Activated T-helper 2 cell treated with anti-CD3 and anti-CD28 coated beads, Interferon-gamma antibody, Interleukin-2, Interleukin-4, amounts not matched to agents 10 μg/mL and 5 μg/mL and 100 μg/mL, durations not matched to agents 14 hours and 24 hours and 36 hours (primary cell): ENCODE results near the gene ZNF213. TPM values are rescaled to one million over a fixed set of nuclear protein-coding genes. Genes with fewer than 3 reads are reported as not detected.

Source experiments
- DNase-seq: peaks from one replicate; pipeline ENCODE4 v3.0.0; 2021; ENCODE audit warnings: low spot score
- H3K27ac Mint-ChIP-seq: one replicate; pipeline ENCODE4 v1.8.0; 2021; ENCODE audit warnings: mixed read lengths
- H3K27me3 Mint-ChIP-seq: one replicate; pipeline ENCODE4 v1.8.0; 2021; ENCODE audit warnings: low read depth, mixed read lengths
- H3K36me3 Mint-ChIP-seq: one replicate; pipeline ENCODE4 v1.8.0; 2021; ENCODE audit warnings: low read depth, mixed read lengths
- H3K4me1 Mint-ChIP-seq: one replicate; pipeline ENCODE4 v1.8.0; 2021; ENCODE audit warnings: low read depth, mixed read lengths
- H3K4me3 Mint-ChIP-seq: one replicate; pipeline ENCODE4 v1.8.0; 2021; ENCODE audit warnings: low read depth, mild to moderate bottlenecking, moderate library complexity, mixed read lengths
- H3K9me3 Mint-ChIP-seq: one replicate; pipeline ENCODE4 v1.8.0; 2021; ENCODE audit warnings: mixed read lengths
- intact Hi-C: fragments of 100-400 bp; cut with micrococcal nuclease; formaldehyde crosslinking; loops from one replicate; pipeline ENCODE4 v1.15.1; 2023
- total RNA-seq: library from RNA; stranded (reverse); gene quantifications from 2 replicates; pipeline ENCODE4 v1.2.3, GENCODE V29; 2022

The ZNF213 gene
- total RNA-seq, 1 donor from 2014 or later, result 9.1 TPM

GRCh38 chr16:3189869-3190268, 55.0 kb downstream of the ZNF213 start:
- Mint-ChIP-seq H3K4me1 (peaks cover 26% of the 10 kb centered on the region), H3K4me3 (peak overlapping the region; percentile 72), H3K36me3 (no peaks in the 10 kb centered on the region), H3K27me3 (peaks cover 64% of the 10 kb centered on the region), H3K27ac (peak overlapping the region; percentile 73), H3K9me3 (no peaks in the 10 kb centered on the region)
- no peak for DNase-seq
- intact Hi-C loops, result loop anchor here (2.0 to 5.0 kb wide), 2 partner anchors 19 to 38 kb away; no protein-coding TSS in a partner anchor

GRCh38 chr16:3190949-3191353, 56.1 kb downstream of the ZNF213 start:
- Mint-ChIP-seq H3K36me3 (no peaks in the 10 kb centered on the region), H3K9me3 (no peaks in the 10 kb centered on the region), H3K4me3 (peak overlapping the region; percentile 70), H3K4me1 (peaks cover 26% of the 10 kb centered on the region), H3K27ac (no peak overlapping the region), H3K27me3 (peaks cover 59% of the 10 kb centered on the region)
- no peak for DNase-seq
- intact Hi-C loops, result loop anchor here (2.0 kb wide), 1 partner anchor 20 kb away; no protein-coding TSS in a partner anchor

Other genes starting within 250 kb of the ZNF213 start
- gene FLYWCH1, start 223.1 kb upstream of the ZNF213 start, total RNA-seq, result 65.4 and 67.4 TPM in 2 replicates
- gene KREMEN2, start 170.8 kb upstream of the ZNF213 start, total RNA-seq, result 0.09 TPM in 1 of 2 replicates, not detected in the other
- 46.9 and 49.9 TPM in 2 replicates for gene PAQR4, start 165.7 kb upstream of the ZNF213 start, total RNA-seq
- 102 and 106 TPM in 2 replicates for gene PKMYT1, start 154.6 kb upstream of the ZNF213 start, total RNA-seq
- 0.11 and 0.14 TPM in 2 replicates for gene CLDN9, start 122.1 kb upstream of the ZNF213 start, total RNA-seq
- gene CLDN6, start 116.8 kb upstream of the ZNF213 start, total RNA-seq, result not detected in 2 replicates
- 9.6 and 11.6 TPM in 2 replicates for gene TNFRSF12A, start 114.7 kb upstream of the ZNF213 start, total RNA-seq
- 29.9 and 30.3 TPM in 2 replicates for gene HCFC1R1, start 111.1 kb upstream of the ZNF213 start, total RNA-seq
- gene THOC6, start 111.0 kb upstream of the ZNF213 start, total RNA-seq, result 59.0 and 59.1 TPM in 2 replicates
- gene BICDL2, start 98.1 kb upstream of the ZNF213 start, total RNA-seq, result 0.71 and 0.84 TPM in 2 replicates
- 7.7 TPM in 2 replicates for gene MMP25, start 88.5 kb upstream of the ZNF213 start, total RNA-seq
- 773 and 798 TPM in 2 replicates for gene IL32, start 69.4 kb upstream of the ZNF213 start, total RNA-seq
- gene ZSCAN10, start 35.7 kb upstream of the ZNF213 start, total RNA-seq, result not detected in 2 replicates
- gene ZNF205, start 22.4 kb upstream of the ZNF213 start, total RNA-seq, result 0.09 and 0.18 TPM in 2 replicates
- not detected in 2 replicates for gene OR1F1, start 53.2 kb downstream of the ZNF213 start, total RNA-seq
- gene ZNF200, start 100.1 kb downstream of the ZNF213 start, total RNA-seq, result 11.0 and 12.2 TPM in 2 replicates
- gene MEFV, start 121.6 kb downstream of the ZNF213 start, total RNA-seq, result 0.18 TPM in 1 of 2 replicates, not detected in the other
- gene ZNF263, start 148.5 kb downstream of the ZNF213 start, total RNA-seq, result 22.9 and 26.6 TPM in 2 replicates
- 2.5 and 3.6 TPM in 2 replicates for gene TIGD7, start 170.4 kb downstream of the ZNF213 start, total RNA-seq
- gene ZNF75A, start 170.5 kb downstream of the ZNF213 start, total RNA-seq, result 25.4 and 31.8 TPM in 2 replicates
- gene OR2C1, start 220.9 kb downstream of the ZNF213 start, total RNA-seq, result not detected in 2 replicates